SU-DHL-6 (cell line): Measurements from ENCODE around the gene CTPS2.

ENCODE experiments used
- H2AFZ ChIP-seq: fragments of 200-600 bp; sonication (generic); 2 replicates; pipeline ENCODE4 v1.6.1; 2014; ENCODE audit warnings: low read depth, mild to moderate bottlenecking, moderate library complexity, mixed read lengths, antibody characterized with exemption, low read length; ENCODE audit not compliant: severe bottlenecking
- H3F3A ChIP-seq: fragments of 200-600 bp; shearing (Covaris generic); 2 replicates; pipeline ENCODE4 v1.6.0; 2016; ENCODE audit warnings: antibody characterized with exemption, mild to moderate bottlenecking; ENCODE audit not compliant: insufficient read depth
- H3K27ac ChIP-seq: fragments of 200-600 bp; sonication (generic); 2 replicates; pipeline ENCODE4 v1.5.1; 2016; ENCODE audit warnings: low read depth, mild to moderate bottlenecking, low read length, moderate library complexity, mixed read lengths
- H3K27me3 ChIP-seq: fragments of 200-600 bp; sonication (generic), shearing (Covaris generic); 2 replicates; pipeline ENCODE4 v1.6.0; 2014; ENCODE audit warnings: mild to moderate bottlenecking, low read length
- H3K36me3 ChIP-seq: fragments of 200-600 bp; sonication (generic); 2 replicates; pipeline ENCODE4 v1.6.1; 2014; ENCODE audit warnings: mild to moderate bottlenecking, low read length, mixed read lengths
- H3K4me2 ChIP-seq: fragments of 300-600, 200-600 bp; shearing (Covaris generic), sonication (generic); 2 replicates; pipeline ENCODE4 v1.6.0; 2014; ENCODE audit warnings: low read length, low read depth, mild to moderate bottlenecking; ENCODE audit not compliant: poor library complexity, severe bottlenecking
- H3K4me3 ChIP-seq: fragments of 200-600 bp; sonication (generic); 2 replicates; pipeline ENCODE4 v1.5.1; 2014; ENCODE audit warnings: antibody characterized with exemption, low read length, mild to moderate bottlenecking, mixed read lengths; ENCODE audit not compliant: insufficient read depth, poor library complexity, severe bottlenecking
- H3K79me2 ChIP-seq: fragments of 200-600 bp; sonication (generic); 2 replicates; pipeline ENCODE4 v1.6.1; 2014; ENCODE audit warnings: mild to moderate bottlenecking, low read length, moderate library complexity; ENCODE audit not compliant: insufficient read depth
- H3K9ac ChIP-seq: fragments of 200-600 bp; sonication (generic); 2 replicates; pipeline ENCODE4 v1.7.0; 2014; ENCODE audit warnings: mild to moderate bottlenecking, low read length
- H3K9me2 ChIP-seq: fragments of 200-600 bp; sonication (generic); replicated peaks from 2 replicates; pipeline ENCODE4 v1.6.1; 2014; ENCODE audit warnings: low read length; ENCODE audit not compliant: insufficient read depth
- H3K9me3 ChIP-seq: fragments of 200-600 bp; sonication (generic); 2 replicates; pipeline ENCODE4 v1.6.1; 2014; ENCODE audit warnings: low read length, mixed read lengths; ENCODE audit not compliant: insufficient read depth
- H4K20me1 ChIP-seq: fragments of 200-600 bp; sonication (generic); 2 replicates; pipeline ENCODE4 v1.6.1; 2014; ENCODE audit warnings: low read depth, mild to moderate bottlenecking, antibody characterized with exemption, low read length, moderate library complexity, mixed read lengths
- CTCF ChIP-seq: fragments of 200-600 bp; sonication (generic); IDR thresholded peaks from one replicate; pipeline ENCODE4 v1.5.1; 2017; ENCODE audit warnings: antibody characterized with exemption, mild to moderate bottlenecking, low read length, moderate library complexity; ENCODE audit not compliant: insufficient read depth, poor library complexity, severe bottlenecking
- EZH2phosphoT487 ChIP-seq: fragments of 200-600 bp; sonication (generic), shearing (Covaris generic); conservative IDR thresholded peaks from 2 replicates; pipeline ENCODE4 v1.6.1; 2018; ENCODE audit warnings: mild to moderate bottlenecking, antibody characterized with exemption, low read length, moderate library complexity, mixed read lengths

CTPS2 gene

DNA sequence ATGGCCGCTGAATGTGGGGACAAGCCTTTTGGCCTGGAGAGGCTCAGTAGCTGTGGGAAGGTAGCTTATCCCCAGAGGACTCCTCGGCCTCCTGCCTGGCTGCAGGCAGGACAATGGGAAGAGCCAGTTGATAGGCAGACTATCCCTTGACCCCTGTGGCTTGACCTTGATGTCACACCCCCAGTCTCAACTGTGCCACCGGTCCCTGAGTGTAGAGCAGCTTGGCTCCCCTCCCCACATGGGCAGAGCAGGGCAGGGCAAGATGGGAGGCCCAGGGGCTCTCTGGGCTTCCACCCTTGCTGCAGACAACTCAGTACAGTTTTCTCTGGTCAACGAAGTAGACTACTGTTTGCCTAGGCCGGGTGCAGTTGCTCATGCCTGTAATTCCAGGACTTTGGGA lies 32.6 kb upstream of the CTPS2 start:
- no peak overlapping the region for H3K27ac ChIP-seq
- no peak overlapping the region for H3K9ac ChIP-seq
- H3K9me3 ChIP-seq: no peaks in the 10 kb centered on the region
- no peak overlapping the region for H3K4me3 ChIP-seq
- no peaks in the 10 kb centered on the region for H3F3A ChIP-seq
- no peak overlapping the region for H2AFZ ChIP-seq
- H3K36me3 ChIP-seq: no peaks in the 10 kb centered on the region
- no peaks in the 10 kb centered on the region for H3K27me3 ChIP-seq
- no peaks in the 10 kb centered on the region for H3K79me2 ChIP-seq
- no peak overlapping the region for H3K4me2 ChIP-seq
- no peaks in the 10 kb centered on the region for H4K20me1 ChIP-seq
- no peaks in the 10 kb centered on the region for H3K9me2 ChIP-seq
- TF ChIP-seq CTCF: no peak
- no peak for TF ChIP-seq EZH2phosphoT487

- no peak overlapping the region for H3K4me2 ChIP-seq
- no peak overlapping the region for H3K4me3 ChIP-seq
- H3K79me2 ChIP-seq: no peaks in the 10 kb centered on the region
- no peaks in the 10 kb centered on the region for H3K9me3 ChIP-seq
- no peak overlapping the region for H3K9ac ChIP-seq
- no peaks in the 10 kb centered on the region for H3K27me3 ChIP-seq
- no peak overlapping the region for H3K27ac ChIP-seq
- no peaks in the 10 kb centered on the region for H4K20me1 ChIP-seq
- H3K9me2 ChIP-seq: no peaks in the 10 kb centered on the region
- H3F3A ChIP-seq: no peaks in the 10 kb centered on the region
- TF ChIP-seq CTCF (no peak), EZH2phosphoT487 (no peak)
- H3K36me3 ChIP-seq: no peaks in the 10 kb centered on the region
- no peak overlapping the region for H2AFZ ChIP-seq
These were observed 31.3 kb upstream of the CTPS2 start for GRCh38 chrX:16743604-16744325.

DNA sequence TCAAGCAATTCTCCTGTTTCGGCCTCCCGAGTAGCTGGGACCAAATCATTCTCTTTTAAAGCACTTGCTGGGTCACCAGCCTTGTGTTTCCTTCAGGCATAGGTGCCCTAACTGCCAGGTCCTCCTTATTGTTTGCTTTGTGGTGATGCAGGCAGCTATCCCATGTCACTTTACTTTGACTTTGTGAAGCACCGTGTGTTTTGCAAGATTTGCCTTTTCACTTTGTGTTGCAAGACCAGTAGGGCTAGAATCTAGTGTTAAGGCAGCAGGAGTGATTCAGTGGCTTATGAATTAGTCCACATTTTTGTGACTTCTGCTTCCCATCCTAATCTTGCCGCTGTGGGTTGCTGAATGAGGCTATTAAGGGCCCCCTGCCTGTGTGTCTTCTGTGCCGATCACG lies 27.1 kb upstream of the CTPS2 start:
- Histone ChIP-seq H3K27ac (no peak overlapping the region), H3K4me3 (no peak overlapping the region), H2AFZ (no peak overlapping the region), H3F3A (no peaks in the 10 kb centered on the region), H3K36me3 (no peaks in the 10 kb centered on the region), H3K79me2 (no peaks in the 10 kb centered on the region), H4K20me1 (no peaks in the 10 kb centered on the region), H3K27me3 (no peaks in the 10 kb centered on the region), H3K9me2 (no peaks in the 10 kb centered on the region), H3K9me3 (no peaks in the 10 kb centered on the region), H3K4me2 (no peak overlapping the region), H3K9ac (no peak overlapping the region)
- no peak for TF ChIP-seq CTCF
- no peak for TF ChIP-seq EZH2phosphoT487
